GM12875 (cell line): Measurements from ENCODE around the gene ATG2B.

ENCODE experiments used
- H3K4me3 ChIP-seq: one replicate; pipeline ENCODE4 v1.5.1; 2011; ENCODE audit warnings: low read depth, low read length, control low read depth
- TF ChIP-seq, protein P1 (sequence below): IDR thresholded peaks from 2 replicates; pipeline ENCODE4 v1.5.1; 2011; ENCODE audit warnings: low read depth, mild to moderate bottlenecking, control low read depth, inconsistent platforms, low read length, moderate library complexity, borderline replicate concordance; ENCODE audit not compliant: insufficient read depth

Gene ATG2B

DNA sequence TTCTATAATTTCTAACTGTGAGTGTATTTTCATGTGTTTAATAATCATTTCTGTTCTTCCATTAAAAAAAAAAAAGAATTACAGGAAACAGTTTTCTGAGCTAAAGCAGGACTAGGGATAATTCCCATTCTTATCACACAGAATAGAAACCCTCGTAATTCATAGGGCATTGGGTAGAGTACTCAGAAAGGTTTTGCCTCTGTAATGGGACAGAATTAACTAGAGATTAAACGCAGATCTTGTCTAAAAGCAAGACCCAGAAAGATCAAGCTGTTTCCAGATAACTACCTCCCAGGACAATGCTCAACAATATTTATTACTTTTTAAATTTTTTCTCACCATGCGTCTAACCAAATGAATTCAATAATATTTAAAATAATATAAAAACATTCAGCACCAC is 10.4 kb upstream of the ATG2B start:
- TF ChIP-seq, protein P1, sequence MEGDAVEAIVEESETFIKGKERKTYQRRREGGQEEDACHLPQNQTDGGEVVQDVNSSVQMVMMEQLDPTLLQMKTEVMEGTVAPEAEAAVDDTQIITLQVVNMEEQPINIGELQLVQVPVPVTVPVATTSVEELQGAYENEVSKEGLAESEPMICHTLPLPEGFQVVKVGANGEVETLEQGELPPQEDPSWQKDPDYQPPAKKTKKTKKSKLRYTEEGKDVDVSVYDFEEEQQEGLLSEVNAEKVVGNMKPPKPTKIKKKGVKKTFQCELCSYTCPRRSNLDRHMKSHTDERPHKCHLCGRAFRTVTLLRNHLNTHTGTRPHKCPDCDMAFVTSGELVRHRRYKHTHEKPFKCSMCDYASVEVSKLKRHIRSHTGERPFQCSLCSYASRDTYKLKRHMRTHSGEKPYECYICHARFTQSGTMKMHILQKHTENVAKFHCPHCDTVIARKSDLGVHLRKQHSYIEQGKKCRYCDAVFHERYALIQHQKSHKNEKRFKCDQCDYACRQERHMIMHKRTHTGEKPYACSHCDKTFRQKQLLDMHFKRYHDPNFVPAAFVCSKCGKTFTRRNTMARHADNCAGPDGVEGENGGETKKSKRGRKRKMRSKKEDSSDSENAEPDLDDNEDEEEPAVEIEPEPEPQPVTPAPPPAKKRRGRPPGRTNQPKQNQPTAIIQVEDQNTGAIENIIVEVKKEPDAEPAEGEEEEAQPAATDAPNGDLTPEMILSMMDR, result no peak
- no peak overlapping the region for H3K4me3 ChIP-seq

DNA sequence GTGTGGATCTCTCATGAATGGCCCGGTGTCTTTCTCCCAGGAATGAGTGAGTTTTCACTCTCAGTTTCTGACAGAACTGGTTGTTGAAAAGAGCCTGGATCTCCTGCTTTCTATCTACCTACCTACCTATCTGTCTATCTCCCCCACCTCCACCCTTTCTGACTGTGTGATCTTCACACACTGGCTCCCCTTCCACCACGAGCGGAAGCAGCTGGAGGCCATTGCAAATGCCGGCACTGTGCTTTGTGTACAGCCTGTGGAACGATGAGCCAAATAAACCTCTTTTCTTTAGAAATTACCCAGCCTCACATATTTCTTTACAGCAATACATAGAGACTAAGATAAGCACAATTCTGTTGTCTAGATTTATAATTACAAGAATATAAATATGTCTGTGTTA is 7.4 kb upstream of the ATG2B start:
- no peak overlapping the region for H3K4me3 ChIP-seq
- TF ChIP-seq, protein P1, result no peak

DNA sequence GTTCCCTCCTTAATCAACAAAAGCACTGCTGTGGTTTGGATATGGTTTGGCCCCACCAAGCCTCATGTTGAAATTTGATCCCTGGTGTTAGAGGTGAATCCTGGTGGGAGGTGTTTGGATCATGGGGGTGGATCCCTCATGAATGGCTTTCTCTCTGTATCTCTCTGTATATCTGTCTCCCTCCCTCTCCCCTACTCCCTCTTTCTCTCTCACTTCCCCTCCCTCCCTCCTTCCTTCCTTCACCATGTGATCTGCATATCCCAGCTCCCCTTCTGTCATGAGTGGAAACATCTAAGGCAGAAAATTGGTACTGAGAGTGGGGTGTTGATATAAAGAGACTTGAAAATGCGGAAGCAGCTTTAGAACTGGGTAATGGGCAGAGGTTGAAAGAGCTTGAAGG is 5.4 kb upstream of the ATG2B start:
- no peak overlapping the region for H3K4me3 ChIP-seq
- TF ChIP-seq, protein P1, result no peak

DNA sequence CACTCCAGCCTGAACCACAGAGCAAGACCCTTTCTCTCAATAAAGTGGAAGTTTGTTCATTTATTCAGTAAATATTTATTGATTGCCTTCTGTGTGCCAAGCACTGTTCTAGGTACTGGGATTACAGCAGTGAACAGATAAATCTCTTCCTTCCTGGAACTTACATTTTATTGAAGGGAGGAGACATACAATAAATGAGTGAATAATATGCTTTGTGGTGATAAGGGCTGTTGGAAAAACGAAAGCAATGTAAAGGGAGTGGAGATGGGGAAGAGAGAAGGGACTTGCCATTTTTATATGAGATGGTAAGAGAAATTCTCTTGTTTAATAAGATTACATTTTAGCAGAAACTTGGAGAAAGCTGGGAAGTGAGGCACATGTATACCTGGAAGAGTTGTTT is 1.8 kb upstream of the ATG2B start:
- no peak overlapping the region for H3K4me3 ChIP-seq
- TF ChIP-seq, protein P1, result no peak

DNA sequence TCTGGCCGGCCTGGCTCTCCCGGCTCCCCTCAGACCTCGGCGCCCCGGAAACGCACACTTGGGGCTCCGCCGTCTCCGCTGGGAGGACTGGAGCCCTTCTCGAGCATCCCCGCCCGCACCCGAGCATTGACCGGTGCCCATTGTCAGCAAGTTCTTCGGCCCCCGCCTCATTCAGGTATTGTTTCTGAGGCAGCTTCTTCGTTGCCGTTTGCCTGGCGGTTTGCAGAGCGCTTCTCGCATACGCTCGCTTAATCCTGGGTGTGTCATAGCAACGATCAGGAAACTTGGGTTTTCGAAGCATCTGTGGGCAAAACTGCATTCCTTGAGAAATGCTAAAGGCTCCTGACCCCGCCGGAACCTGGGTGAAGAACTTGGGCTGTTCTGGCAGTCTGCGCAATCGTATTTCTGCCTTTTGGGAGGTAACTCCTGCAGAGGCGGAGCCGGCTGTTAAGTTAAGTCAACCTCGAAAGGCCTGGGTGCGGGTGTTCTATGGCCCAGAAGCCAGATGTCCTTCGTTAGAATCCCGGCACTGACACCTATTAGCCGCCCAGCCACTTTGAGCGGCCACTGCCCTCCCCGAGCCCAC is 703 bp upstream of the ATG2B start:
- TF ChIP-seq, protein P1, result no peak

DNA sequence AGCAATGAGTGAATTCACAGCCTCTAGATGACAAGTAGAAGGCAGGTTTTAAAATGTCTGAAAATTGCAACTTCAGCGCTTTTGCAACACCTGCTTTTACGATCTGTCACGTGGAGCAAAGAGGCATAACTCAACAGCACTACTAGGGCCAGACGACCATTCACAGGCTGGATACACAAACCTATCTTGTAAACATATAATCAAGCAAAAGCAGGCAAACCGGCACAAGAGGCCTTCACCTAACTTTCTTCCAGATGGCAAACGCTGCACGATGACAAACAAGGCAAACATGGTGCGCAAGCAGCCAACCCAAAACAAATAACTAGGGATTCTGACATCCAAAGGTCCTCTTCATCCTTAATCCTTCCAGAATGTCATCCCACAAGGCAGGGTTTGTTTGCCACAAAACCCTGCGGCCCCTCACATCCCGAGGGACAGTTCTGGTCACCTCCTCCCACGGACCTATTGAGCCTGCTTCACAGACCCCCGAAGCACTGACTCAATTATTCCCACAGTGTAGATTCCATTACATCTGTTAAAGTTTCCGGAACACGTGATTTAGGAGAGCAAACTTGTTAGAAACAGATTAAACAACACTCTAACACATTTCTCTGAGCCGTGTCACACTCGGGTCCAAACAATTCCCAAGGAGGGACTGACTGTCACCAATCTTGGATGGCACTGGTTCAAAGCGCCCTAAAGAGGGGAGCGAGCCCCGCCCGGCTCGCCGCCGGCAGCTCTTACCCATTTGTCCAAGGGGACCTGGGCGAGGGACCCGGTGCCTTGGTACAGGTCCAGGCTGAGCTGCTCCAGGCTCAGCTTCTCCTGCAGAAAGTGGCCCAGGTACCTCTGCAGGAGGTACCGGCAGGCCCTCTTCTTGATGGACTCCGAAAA is 823 bp downstream of the ATG2B start:
- peak overlapping the region; percentile 93 for H3K4me3 ChIP-seq
- TF ChIP-seq, protein P1, result no peak

More for the DNA sequence above, 703 bp upstream of the ATG2B start:
- H3K4me3 ChIP-seq, result peak overlapping the region; percentile 87

DNA sequence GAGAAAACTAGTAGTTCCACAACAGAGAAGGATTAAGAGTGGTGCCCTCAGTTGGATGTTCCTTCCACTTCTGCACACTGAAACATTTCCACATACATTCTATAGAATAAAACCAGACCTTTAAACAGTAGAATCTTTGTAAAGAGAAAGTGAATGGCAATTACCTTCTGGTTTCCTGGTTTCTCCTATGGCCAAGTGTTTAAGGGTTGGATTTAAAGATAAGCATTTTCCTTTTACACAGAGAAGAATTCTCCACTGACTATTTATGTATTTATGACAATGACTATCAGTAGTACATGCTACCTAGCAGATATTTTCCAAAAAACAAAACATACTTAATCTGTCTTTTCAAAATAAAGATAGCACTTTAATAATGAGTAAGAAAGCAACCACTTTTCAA is 3.2 kb downstream of the ATG2B start:
- TF ChIP-seq, protein P1, result no peak
- no peak overlapping the region for H3K4me3 ChIP-seq
